HG02763 (cell line): Measurements from ENCODE around the gene TGIF1.

Experiments
- ATAC-seq: cut with Tn5 transposase; IDR thresholded peaks from one replicate; pipeline ENCODE4 v1.9.1; 2021; ENCODE audit warnings: mild to moderate bottlenecking, moderate library complexity; ENCODE audit not compliant: unreplicated experiment

The TGIF1 gene

DNA sequence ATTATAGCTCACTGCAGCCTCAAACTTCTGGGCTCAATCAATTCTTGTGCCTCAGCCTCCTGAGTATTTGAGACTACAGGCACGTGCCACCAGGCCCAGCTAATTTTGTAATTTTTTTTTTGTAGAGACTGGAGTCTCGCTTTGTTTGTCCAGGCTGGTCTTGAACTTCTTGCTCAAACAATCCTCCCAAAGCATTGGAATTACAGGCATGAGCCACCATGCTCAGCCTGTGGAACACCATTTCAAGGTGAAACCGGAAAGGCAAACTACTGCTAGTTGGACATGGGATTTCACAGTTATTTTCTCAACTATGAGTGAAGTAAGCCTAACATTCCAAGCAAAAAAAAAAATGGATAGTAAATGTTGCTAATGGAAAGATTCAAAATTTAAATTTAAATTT is 20.9 kb upstream of the TGIF1 start:
- no peak for ATAC-seq

DNA sequence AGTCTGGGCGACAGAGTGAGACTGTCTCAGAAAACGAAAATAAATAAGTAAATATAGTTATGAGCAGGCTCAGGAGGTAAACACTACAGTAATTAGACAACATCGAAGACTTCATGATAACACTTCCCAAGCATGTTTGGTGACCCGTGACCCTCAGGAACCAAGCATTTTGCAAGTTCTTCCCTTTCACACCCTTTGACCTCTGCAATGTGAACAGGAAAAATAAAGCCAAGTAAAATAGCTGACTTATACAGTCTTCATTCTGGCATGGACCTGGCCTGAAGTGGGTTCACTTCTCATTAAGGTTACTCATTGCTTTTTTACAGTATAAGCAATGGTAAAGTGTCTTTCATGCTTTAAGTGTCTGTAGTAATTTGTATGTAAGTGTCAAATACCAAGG is 15.3 kb upstream of the TGIF1 start:
- no peak for ATAC-seq

DNA sequence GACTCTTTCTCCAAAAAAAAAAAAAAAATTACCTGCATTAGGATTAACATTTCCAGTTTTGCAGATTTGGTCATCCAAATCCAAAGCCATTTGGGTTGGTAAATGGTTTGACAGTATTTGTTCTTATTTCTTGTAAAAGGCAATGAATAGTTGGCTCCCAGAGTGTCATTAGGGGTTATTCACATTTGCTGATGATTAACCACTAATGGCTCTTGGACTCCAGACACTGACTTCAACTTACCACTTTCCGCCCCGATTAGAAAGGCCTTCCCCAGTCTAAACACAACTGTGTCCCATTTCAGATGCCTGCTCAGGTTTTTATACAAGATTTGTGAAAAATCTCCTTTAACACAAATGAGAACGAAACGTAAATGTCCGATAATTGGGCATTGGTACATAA is 9.6 kb upstream of the TGIF1 start:
- ATAC-seq: no peak

DNA sequence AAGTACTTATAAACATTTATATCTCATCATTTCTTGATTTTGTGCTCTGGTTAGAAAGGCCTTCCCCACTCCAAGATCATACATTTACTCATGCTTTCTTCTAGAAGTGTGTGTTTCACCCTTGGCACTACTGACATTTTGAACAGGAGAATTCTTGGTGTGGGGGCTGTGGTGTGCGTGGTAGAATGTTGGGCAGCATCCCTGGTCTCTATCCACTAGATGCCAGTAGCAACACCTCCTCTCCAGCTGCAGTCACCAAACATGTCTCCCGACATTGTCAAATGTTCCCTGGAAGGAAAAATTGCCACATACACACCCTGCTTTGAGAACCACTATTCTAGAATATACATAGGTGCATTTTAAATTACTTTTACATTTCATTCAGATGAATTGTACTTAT is 8.7 kb upstream of the TGIF1 start:
- no peak for ATAC-seq

DNA sequence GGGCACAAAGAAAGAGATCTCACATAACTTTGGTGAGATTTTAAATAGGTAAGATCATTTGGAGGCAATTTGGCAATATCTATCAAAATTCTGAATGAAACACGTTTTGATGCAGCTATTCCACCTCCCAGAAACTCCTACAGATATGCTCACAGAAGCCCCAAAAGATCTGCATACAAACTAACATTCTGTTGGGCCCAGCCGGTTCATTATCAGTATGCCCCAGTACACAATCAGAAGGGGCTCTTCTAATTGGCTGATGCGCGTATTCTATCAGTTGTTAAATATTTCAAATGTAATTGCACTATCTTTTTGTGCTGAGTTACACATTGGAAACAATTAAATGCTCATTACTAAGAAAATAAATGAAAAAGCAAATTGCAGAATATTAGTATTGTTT is 7.1 kb upstream of the TGIF1 start:
- ATAC-seq: no peak

DNA sequence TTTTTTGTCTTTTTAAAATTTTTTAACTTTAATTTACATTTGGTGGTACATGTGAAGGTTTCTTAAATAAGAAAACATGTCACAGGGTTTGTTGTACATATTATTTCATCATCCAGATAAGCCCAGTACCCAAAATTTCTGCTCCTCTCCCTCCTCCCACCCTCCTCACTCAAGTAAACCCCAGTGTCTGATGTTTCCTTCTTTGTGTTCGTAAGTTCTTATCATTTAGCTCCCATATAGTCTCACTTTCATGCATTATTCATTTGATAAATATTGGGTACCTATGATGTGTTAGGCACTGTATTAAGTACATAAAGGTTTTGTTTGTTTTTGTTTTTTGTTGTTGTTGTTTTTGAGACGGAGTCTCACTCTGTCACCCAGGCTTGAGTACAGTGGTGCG is 5.7 kb upstream of the TGIF1 start:
- ATAC-seq: no peak

DNA sequence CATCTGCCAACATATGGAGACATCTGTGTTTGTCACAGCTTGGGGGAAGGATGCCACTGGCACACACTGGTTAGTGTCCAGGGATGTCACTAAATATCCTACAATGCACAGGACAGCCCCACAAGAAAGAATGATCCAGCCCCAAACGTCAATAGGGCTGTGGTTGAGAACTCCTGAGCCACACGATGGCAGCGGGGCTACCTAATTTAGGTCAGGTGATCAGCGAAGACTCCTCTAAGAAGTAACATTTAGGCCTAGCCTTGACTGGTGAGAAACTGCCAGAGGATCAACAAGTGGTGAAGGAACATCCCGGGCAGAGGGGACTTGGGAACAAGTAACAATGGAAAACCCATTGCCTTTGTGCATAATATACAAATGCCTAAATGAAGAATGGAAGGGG is 5.0 kb upstream of the TGIF1 start:
- no peak for ATAC-seq

DNA sequence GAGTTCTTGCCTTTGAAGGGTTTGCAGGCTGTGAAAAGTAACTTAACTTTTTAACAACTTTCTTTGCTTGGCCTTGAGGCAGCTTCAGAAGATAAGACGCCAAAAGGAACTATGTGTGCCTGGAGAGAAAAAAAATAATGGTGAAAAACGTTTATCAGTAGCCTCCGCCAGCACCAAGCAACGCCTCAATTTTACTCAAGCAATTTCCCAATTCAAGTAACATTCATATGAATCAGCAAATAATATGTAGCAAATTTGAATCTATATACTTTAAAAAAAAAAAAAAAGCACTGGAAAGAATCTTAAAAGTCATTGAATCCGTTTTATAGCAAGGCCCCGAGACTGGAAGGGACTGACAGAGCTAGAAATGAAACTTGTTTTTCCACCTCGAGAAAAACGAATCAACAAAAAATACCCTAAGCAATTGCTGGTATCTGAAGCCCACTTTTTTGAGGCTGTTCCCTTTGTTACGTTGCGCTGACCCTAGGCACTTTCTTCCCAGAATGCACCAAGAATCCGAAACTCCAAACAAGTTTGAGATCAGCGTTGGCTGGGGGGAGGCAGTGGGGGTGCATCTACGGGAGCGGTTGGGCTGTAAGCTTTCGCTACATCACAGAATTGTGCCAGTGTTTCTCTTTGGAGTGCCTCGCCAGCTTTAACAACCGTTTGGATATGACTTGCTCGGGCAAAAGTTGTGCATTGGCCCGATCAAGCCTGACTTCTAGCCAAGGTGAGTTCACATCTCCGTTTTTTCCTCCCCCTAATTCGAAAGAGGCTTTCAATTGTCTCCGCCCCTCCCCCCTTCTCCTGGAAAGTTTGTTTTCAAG is 2.7 kb upstream of the TGIF1 start:
- no peak for ATAC-seq

DNA sequence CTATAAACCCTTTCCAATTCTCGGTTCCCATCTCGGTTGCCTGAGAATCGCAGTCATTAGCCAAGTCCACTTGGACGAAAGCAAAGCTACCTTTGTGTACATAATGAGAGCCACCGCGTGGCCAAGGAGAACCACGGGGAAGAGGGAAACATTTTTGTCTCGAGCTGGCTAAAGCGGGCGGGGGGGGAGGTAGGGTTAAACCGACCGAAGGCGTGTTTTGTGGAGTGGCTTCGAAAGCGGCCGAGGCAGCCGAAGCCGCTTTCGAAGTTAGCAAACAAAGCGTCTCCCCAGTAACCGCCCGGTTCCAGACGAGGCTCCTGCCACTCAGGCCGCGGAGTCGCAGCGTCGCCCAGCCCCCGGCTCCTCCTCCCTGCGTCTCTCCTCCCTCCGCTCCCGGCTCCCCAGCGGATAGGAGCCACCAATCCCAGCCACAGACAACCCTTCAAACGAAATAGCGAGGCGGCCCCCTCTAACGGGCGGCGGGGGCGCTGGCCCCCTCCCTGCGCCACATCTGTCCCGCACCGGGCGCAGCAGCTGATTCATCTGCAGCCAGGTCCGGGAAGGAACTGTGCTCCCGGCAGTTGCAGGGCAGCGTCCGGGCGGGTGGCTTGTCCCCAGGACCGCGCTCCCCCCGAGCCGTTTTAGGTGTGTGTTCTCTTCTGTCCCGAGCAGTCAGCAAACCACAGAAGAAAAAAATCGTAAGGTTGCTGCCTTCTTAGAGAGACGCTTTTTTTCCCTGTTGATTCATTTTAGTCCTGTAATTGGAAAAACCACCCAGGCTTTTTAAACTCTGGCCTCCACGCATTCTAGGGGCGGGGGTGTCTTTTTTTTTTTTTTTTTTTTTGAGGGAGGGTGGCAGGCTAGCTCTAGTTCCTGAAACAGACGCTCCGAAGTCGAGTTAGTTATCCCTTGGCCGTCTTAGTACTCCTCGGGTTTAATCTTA is 1.8 kb upstream of the TGIF1 start:
- ATAC-seq: peak; percentile 70

DNA sequence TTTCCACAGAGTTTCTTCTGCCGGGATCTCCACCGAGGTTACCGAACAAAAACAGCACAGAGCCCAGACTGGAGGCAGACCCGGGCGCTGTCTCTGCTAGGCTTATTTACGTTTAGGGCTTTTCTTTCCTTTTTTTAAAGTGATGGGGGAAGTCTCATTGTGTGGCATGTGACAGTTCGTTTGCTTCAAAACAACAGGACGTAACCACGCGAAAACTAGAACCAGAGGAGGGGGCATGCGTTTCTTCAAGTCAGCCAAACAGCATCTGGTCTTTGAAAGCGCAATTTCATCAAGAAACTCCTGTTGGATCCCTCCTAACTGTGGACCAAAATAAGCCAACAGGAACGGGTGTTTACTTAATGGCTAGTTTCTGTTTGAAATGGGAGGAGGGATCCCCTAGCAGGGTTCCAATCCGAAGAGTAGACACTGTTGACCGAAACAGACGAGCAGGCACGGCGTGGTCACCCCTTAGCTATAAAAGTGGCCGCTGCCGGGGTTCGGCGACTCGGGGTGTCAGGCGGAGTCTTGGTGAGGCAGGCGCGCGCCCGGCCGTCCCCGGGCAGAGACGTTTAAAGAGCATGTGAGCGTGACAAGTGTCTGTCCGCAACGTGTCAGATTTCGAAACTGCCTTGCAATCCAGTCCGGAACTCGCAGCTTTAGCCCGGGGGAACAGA is 997 bp upstream of the TGIF1 start:
- peak; percentile 39 for ATAC-seq

DNA sequence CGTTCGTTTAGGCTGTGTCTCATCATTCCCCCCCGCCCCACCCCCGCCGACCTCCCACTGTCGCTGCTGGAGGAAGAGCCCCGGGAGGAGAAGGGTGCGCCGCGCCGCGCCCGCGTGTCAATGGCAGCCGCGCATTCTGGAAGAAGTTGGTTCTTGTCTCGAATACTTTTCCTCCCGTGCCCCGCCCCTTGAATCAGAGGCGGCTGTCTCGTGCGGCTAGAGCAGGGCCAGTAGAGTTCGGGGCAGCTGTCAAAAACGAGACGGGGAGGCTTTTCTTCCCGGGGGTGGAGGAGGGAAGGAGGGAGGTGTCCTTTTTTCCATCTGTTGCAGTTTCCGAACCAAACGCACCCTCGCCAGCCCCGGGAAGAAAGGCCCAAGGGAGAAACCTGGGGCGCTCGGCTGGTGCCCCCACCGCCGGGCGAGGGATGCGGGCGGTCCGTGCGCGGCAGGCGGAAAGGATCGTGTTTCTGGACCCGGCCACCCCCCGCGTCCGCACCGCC is 410 bp upstream of the TGIF1 start:
- no peak for ATAC-seq

DNA sequence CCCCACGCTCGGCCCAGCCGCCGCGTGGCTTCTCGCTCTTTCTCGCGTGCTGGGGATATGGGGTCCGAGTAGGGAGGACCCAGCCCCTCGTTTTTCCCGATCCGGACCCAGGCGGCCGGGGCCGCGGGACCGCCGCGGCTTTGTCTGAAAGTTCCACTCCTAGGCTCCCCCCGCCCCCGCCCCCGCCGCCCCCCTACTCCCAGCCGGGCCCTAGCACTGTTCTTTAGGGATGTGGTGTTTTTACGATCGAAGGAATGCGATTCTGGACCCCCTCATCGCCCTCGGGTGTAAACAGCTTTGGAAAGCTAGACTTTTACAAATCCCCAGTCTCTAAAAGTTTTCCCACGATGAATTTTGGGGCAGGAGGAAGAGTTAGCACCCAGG is 819 bp downstream of the TGIF1 start:
- ATAC-seq: no peak

DNA sequence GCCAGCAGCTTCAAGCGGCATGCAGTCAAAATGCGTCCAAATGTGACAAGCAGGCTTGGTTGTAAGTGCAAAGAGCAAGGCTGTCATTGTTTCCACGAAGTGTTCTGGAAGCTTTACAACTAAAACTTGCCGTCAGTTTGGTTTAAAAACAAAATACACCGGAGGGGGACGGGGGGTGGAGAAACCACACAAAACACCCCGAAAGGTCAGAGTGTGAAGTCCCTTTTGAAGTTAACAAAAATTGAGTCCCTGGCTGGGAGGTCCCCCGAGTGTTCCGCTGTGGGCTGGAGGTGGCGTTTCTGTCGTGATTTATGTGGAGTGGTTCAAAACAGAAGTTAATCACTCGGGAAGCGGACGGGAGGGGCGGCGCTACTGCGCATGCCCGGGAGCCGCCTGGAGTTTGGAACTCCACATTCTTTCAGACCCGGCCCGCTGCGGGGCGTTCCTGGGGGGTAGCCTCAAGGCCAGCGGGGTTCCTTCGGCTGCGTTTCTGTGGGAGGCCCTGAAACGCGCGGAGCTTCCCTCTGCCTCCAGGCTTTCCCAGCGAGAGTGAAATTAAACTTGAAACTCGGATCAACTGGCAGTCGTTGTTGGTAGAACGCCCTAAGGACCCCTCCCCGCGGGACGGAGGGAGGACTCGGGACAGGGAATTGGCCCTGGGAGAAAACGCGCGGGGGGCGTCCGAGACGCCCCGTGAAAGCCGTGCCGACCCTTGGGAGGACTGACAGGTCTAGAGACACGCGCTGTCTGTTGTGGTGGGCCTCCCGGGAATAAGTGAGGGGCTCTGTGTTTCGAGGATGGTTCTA is 1.4 kb downstream of the TGIF1 start:
- no peak for ATAC-seq

DNA sequence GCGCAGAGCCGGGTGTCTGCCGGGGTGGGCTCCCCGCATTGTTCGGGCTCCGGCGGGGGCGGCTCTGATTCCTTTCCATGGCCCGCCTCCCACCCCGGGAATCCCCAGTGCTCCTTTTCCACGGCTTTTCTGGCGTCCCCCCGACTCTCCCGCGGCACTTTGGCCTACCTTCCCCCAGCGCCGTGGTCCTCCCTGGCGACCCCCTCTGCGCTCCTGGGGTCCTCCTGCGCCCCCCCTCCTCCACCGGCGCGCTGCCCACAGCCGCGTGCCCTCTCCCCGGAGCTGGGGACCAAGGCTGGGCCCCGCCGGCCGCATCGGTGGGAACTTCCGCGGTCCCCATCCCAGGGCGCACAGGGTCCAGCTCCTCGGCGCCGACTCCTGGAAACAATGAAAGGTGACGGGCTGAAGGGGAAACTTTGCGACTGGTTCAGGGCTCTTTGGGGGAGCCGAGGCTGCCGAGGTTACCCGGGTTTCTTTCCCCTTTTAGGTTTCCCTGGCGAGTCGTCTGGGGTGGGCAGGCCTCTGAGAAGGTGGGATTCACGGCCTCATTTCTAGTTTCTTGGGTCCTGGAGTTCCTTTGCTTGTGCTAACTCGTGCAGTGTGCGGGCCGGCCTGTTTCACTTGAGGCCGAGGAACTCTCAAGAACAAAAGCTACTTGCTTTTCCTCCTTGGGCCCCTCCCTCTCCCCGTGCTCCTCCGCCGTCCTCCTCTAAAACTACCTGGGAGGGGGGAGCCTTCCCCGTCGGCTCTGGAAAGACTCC is 2.2 kb downstream of the TGIF1 start:
- ATAC-seq: no peak

DNA sequence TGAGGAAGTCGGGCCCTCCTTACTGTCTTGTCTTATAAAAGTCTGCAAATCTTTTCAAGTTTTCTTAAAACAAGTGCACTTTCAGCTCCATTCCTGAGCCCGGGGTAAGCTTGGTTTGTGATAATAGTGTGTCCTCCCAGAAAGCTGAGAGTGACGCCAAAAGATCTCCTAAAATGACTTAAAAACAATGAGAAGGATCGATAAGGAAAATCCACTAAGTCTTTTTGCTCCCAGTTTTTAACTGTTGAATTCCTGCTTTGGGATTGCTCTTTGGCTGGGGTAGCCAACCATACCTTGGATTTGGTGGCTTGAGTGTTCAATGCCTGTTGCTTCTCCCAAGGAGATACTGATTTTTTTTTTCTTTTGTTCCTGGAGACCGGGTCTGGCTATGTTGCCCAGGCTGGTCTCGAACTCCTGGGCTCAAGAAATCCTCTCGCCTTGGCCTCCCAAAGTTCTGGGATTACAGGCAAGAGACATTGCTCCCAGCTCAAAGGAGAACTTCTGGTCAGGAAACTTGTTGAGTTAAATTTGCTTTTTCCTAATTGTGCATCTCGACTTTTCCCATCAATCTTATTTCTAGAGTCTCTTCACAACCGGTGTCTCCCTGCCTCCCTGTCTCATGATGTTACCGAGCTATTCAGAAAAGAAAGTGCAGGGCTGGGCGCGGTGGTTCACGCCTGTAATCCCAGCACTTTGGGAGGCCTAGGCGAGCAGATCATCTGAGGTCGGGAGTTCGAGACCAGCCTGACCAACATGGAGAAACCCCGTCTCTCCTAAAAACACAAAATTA is 3.0 kb downstream of the TGIF1 start:
- no peak for ATAC-seq

DNA sequence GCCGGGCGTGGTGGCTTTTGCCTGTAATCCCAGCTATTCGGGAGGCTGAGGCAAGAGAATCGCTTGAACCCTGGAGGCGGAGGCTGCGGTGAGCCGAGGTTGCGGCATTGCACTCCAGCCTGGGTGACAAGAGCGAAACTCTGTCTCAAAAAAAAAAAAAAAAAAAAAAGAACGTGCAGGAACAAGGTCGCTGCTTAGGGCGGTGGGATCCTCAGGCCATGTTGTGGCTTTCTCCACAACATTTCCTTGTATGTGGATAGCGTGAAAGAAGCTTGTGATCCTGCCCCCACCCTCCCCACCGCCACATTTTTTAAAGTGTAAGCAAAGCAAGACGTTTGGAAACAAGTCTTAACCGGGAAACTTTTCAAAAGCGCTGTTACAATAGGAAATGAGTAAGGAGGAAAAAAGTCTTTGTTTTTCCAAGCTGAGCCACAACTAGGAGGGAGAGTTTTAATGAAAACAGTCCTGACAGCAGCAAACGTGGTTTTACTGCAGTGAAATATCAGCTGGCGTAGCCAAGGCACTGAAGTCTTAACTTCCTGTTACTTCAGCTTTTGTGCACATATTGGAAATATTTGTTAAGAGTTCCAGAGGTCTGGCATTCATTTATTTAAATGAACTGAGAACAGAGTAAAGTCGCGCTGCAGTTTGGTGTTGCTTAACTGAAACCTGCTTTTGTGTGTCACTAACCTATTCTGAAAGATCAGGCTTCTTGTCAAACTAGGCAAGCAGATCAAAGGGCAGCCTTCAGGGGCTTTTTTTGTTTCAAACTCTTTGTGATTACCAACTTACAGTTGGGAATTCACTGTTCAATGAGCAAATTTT is 3.8 kb downstream of the TGIF1 start:
- ATAC-seq: no peak

DNA sequence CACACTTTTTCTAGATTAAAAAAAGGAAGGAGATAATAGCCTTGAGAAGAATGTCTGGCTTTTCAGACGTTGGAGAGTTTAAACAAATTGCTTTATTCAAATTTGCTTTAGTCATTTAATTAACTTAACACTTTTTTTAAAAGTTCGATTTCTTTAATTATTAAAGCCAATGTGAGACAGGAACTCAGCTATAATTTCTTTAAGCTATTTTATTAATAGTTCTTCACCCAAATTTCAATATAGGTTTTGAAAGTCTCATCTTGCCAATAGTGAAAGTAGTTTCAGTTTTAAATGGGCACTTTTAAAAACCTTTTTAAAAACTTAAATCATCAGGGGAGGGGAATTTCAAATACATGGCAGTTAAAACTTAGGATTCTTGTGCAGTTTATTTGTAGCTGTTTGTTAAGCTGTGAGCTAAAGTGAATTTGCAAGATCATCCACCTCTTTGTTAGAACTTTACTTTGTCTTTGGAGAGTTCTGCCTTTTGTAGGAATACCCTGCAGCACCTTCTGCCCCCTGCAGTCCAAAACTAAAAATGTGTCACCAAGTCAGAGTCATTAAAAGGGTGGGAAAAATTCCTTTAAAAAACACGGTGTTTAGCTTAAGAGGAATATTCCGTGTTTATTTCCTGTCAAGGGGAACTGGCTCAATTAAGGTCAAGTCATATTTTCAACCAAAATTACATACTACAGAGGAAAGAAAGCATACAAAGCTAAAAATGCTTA is 4.6 kb downstream of the TGIF1 start:
- ATAC-seq: no peak
